Activated T-cell treated with anti-CD3 and anti-CD28 coated beads for 48 hours (primary cell): ENCODE data around the gene HPCAL1.

ENCODE experiments used
- DNase-seq: peaks from one replicate; pipeline ENCODE4 v3.0.0-alpha.2; 2020; ENCODE audit warnings: low read depth

HPCAL1 gene

DNA sequence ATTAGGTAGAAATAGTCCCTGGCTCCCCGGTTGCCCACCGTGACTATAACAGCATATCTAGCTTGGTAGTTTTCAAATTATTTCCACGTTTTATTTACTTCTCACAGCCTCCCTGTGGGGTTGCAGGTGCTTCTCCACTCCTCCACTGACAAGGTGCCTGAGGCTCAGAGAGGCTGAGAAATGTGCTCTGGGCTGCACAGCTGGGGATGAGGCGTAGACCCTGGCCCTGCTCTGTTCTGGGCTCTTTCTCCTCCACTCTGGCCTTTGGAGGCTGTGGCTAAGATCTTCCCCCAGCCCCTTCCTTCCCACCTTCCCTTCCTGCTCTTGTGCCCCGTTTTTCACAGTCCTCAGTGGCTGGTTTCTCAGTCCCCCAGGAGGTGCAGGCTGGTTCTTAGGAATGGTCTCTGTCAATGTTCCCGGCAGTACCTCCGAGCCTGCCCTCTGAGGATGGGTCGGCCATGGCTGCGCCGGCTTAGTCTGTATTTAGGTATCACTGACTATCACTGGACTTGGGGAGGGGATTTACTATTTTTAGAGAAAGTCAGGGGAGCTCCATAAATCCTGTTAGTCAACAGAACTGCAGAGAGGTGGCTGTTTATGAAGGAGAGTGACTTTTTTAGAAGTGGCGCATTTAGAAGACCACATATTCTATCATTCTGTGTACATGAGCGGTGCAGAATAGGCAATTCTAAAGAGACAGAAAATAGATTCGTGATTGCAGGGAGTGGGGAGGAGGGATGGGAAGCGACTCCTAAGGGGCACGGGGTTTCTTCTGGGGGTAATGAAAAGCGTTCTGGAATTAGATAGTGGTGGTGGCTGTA is 35.0 kb downstream of the HPCAL1 start:
- no peak for DNase-seq

- no peak for DNase-seq
These were observed 35.8 kb downstream of the HPCAL1 start for GRCh38 chr2:10338270-10339188.

DNA sequence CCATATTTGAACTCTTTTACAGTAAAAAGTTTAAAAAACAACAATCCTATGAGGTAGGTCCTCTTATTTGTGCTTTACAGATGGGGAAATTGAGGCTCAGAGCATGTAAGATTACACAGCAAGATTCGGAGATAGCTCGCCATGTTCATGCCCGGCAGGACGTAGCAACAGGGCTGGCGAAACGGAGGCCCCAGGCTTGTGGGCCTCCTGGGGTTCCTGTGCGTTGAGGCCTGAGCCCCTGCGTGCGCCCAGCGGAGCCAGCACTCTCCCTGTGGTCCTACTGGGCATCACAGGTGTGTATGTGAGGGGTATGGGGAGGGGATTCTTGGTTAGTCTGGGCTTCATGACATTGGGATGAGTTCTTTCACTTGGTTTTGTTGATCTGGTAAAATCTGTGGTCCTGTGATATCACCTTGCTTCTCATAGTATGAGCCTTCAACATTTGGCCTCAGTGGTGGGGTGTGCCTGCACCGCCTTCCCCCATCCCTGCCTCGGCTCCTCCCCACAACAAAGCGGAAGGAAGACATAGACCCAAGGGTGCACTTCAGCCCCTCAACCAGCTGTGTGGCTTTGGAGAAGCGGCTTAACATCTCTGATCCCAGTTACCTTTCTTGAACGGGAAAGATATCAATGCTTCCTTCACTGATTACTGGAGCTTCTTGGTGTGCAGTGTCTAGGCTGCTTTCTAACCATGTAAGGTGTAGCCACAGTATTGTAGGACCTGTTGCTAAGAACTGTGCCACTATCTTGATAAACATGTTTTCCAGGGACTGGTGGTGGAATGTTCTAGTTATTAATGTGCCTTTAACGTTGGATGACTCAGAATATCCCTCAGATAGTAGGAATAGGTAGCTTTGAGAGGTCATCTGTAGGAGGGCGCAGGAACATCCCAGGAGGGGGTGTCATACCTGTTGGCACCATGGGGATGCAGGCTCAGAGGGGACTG is 37.2 kb downstream of the HPCAL1 start:
- DNase-seq: no peak

- DNase-seq: no peak
These were observed 37.9 kb downstream of the HPCAL1 start for GRCh38 chr2:10340593-10340975.

- no peak for DNase-seq
These were observed 38.5 kb downstream of the HPCAL1 start for GRCh38 chr2:10341193-10341592.

- no peak for DNase-seq
These were observed 39.7 kb downstream of the HPCAL1 start for GRCh38 chr2:10342245-10342951.

- no peak for DNase-seq
These were observed 40.5 kb downstream of the HPCAL1 start for GRCh38 chr2:10343191-10343590.

DNA sequence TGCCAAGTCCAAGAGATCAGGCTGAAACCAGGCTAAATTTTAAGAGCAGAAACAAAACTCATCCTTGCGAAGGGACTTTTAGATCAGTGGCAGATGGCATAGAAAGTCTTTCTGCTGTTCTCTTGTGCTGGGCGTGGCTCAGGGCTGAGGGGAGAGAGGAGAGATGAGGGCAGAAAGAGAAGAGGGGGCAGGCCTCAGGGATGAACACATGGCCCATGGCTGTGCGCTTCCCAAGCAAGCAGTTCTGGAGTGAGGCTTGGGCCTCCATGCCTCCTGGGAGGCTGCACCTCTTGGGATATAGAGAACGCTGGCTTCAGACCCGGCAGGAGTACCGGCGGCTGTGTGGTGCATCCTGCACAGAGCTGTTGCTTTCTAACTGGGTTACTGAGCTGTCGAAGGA is 41.0 kb downstream of the HPCAL1 start:
- DNase-seq: no peak

DNA sequence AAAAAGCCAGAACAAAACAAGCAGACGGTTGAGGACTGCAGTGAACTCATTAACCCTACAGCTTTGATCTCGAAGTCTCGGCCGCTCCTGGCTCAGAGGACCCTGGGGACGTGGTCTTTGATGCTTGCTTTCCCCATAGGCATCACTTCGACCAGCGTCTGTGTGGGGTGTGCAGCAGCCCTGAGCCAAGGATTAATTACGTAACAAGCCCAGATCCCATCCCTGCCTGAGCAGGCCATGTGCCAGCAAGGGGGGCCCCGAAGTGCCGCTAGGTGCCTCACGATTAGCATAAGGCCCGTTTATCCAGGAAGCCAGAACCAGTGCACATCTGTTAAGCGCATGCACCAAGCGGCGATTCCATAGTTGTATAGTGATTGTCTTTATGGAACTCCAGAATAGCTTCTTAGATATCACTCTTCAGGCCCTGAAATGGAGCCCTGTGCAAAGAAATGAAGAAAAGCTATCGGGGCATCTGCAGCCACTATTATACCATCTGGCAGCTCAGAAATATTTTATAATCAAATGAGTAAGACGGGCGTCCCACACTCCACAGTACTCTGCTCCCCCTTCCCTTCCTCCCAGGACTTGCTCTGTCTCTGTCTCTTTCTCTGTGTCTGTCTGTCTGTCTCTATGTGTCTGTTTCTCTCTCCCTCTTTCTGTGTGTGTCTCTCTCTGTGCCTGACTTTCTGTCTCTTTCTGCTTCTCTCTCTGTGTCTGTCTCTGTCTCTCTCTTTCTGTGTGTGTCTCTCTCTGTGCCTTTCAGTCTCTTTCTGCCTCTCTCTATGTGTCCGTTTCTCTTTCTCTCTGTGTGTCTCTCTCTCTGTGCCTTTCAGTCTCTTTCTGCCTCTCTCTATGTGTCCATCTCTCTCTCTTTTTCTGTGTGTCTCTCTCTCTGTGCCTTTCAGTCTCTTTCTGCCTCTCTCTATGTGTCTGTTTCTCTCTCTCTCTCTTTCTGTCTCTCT is 41.7 kb downstream of the HPCAL1 start:
- no peak for DNase-seq

DNA sequence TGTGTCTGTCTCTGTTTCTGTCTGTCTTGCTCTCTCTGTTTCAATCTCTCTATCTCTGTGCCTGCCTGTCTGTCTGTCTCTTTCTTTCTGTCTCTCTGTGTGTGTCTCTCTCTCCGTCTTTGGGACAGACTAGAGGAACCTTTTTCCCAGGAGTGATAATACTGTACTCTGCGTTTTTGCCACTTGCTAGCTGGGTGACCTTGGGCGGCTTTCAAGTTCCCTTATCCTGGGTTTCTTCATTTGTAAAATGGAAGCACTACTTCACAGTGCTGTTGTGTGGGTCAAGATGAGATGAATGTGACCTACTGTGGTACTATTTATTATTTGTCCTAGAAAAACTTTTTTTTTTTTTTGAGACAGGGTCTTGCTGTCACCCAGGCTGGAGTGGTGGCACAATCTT is 42.4 kb downstream of the HPCAL1 start:
- DNase-seq: no peak

- DNase-seq: no peak
These were observed 43.1 kb downstream of the HPCAL1 start for GRCh38 chr2:10345813-10346212.

- DNase-seq: no peak
These were observed 44.3 kb downstream of the HPCAL1 start for GRCh38 chr2:10346929-10347561.

GRCh38 chr2:10347562-10347948 is 44.9 kb downstream of the HPCAL1 start:
- no peak for DNase-seq

- DNase-seq: no peak
These were observed 46.2 kb downstream of the HPCAL1 start for GRCh38 chr2:10348891-10349290.

DNA sequence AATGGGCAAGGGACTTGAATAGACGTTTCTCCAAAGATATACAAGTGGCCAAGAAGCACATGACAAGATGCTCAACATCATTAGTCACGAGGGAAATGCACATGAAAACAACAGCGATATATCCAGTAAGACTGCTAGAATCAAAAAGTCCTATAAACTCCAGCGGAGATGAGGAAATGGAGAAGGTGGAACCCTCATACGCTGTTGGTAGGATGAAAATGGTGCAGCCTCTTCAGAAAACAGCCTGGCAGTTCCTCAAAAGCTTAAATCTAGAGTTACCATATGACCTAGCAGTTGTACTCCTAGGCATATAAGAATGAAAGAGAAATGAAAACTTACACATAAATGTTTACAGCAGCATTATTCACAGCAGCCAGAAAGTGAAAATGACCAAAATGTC is 48.1 kb downstream of the HPCAL1 start:
- no peak for DNase-seq

- no peak for DNase-seq
These were observed 49.7 kb downstream of the HPCAL1 start for GRCh38 chr2:10352361-10352760.

DNA sequence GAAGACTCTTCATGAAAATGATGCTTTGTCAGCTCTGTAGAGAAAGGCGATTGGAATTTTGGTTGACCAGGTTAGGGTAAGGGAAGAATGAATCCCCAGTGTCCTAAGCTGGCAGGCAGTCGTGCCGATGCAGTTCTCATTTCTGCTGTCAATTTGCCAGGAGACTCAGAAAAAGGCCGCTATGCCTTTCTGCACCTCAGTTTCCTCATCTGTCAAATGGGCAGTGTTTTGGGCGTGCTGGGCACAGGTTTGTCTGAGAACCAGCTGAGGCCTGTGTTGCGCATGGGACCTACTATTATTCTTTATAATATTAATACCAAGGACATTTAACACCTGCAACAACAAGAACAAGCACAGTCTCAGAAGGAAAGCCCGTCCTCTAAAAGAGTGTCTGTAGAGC is 50.3 kb downstream of the HPCAL1 start:
- no peak for DNase-seq

- no peak for DNase-seq
These were observed 51.2 kb downstream of the HPCAL1 start for GRCh38 chr2:10353931-10354330.

GRCh38 chr2:10354399-10354798 is 51.7 kb downstream of the HPCAL1 start:
- no peak for DNase-seq
